Measurements from ENCODE around the gene TGFBR3. TPM values are rescaled to one million over a fixed set of nuclear protein-coding genes. Genes with fewer than 3 reads are reported as not detected.
A peak's percentile ranks its signal among the peaks of the same experiment; 100 is the strongest.

TGFBR3 gene
- total RNA-seq, 4 donors from 2014 or later, result 32.9 to 138 (median 58.8) TPM

GRCh38 chr1:91754816-91755580 lies 131.0 kb downstream of the TGFBR3 start:
- no peaks in the 10 kb centered on the region for H3K36me3 ChIP-seq
- H3K27me3 ChIP-seq, result no peaks in the 10 kb centered on the region
- DNase-seq, result no peak
- in situ Hi-C loops (cut with MboI; ENCODE audit: low pct_ligation_motif_present in 1 of 4, low pct_unique_long_range_greater_than_20kb in 1 of 4, low sequenced_read_pairs in 3 of 4), result no loop called here
- peak overlapping the region; percentile 48 to 69 (median 56) for H3K27ac ChIP-seq
- H3K9me3 ChIP-seq, result no peaks in the 10 kb centered on the region
- intact Hi-C loops (cut with DNase I; ENCODE audit: low total_unique reads), result loop anchor here (10.0 kb wide), 1 partner anchor 130 kb away; the partner anchor contains the start of gene TGFBR3
- peaks cover 8 to 42% (median 16%) of the 10 kb centered on the region in 4 donors for H3K4me1 ChIP-seq
- no peak overlapping the region for H3K4me3 ChIP-seq
- 73 to 88% methylated on average over 9 to 12 of the region's 12 CpGs for WGBS, 2 donors (ENCODE audit: low coverage in 1 of 2)
- TF ChIP-seq POLR2AphosphoS5 (IDR thresholded peaks at IDR 0.05), result peak in 2 of 3 donors; percentile 42 to 71
- no peak for TF ChIP-seq EP300 (IDR thresholded peaks at IDR 0.05; ENCODE audit: low read depth)

GRCh38 chr1:91754348-91754747 lies 131.6 kb downstream of the TGFBR3 start:
- no peak for DNase-seq
- no peak for TF ChIP-seq EP300 (IDR thresholded peaks at IDR 0.05; ENCODE audit: low read depth)
- no peak for TF ChIP-seq POLR2A (IDR thresholded peaks at IDR 0.05)
- H3K27ac ChIP-seq, result peak overlapping the region; percentile 48 to 69 (median 56)

GRCh38 chr1:91753878-91754277 lies 132.1 kb downstream of the TGFBR3 start:
- intact Hi-C loops (cut with DNase I; ENCODE audit: low total_unique reads), result loop anchor here (10.0 kb wide), 1 partner anchor 131 kb away; the partner anchor contains the start of gene TGFBR3
- in situ Hi-C loops (cut with MboI; ENCODE audit: low pct_ligation_motif_present in 1 of 4, low pct_unique_long_range_greater_than_20kb in 1 of 4, low sequenced_read_pairs in 3 of 4), result no loop called here
- peaks cover 8 to 44% (median 20%) of the 10 kb centered on the region in 4 donors for H3K4me1 ChIP-seq

More at GRCh38 chr1:91754348-91754747, 131.6 kb downstream of the TGFBR3 start:
- in situ Hi-C loops (cut with MboI; ENCODE audit: low pct_ligation_motif_present in 1 of 4, low pct_unique_long_range_greater_than_20kb in 1 of 4, low sequenced_read_pairs in 3 of 4), result no loop called here
- WGBS, 2 donors (ENCODE audit: low coverage in 1 of 2), result 58 to 63% methylated on average over 2 to 3 of the region's 3 CpGs
- intact Hi-C loops (cut with DNase I; ENCODE audit: low total_unique reads), result loop anchor here (10.0 kb wide), 1 partner anchor 130 kb away; the partner anchor contains the start of gene TGFBR3
- H3K36me3 ChIP-seq, result no peaks in the 10 kb centered on the region
- peaks cover 8 to 44% (median 20%) of the 10 kb centered on the region in 4 donors for H3K4me1 ChIP-seq
- no peaks in the 10 kb centered on the region for H3K9me3 ChIP-seq
- H3K27me3 ChIP-seq, result no peaks in the 10 kb centered on the region
- no peak overlapping the region for H3K4me3 ChIP-seq

GRCh38 chr1:91752324-91752723 lies 133.6 kb downstream of the TGFBR3 start:
- DNase-seq, result no peak
- intact Hi-C loops (cut with DNase I; ENCODE audit: low total_unique reads), result loop anchor here (10.0 kb wide), 1 partner anchor 132 kb away; the partner anchor contains the start of gene TGFBR3
- Histone ChIP-seq H3K27me3 (no peaks in the 10 kb centered on the region), H3K9me3 (no peaks in the 10 kb centered on the region), H3K4me1 (peaks cover 8 to 38% (median 20%) of the 10 kb centered on the region in 4 donors), H3K4me3 (no peak overlapping the region), H3K27ac (peak overlapping the region in 3 of 4 donors; percentile 38 to 79 (median 68)), H3K36me3 (no peaks in the 10 kb centered on the region)
- 69 to 84% methylated on average over 2 of the region's 2 CpGs for WGBS, 2 donors (ENCODE audit: low coverage in 1 of 2)
- no peak for TF ChIP-seq CTCF (IDR thresholded peaks at IDR 0.05)
- TF ChIP-seq POLR2AphosphoS5 (IDR thresholded peaks at IDR 0.05), result no peak
- TF ChIP-seq EP300 (IDR thresholded peaks at IDR 0.05; ENCODE audit: low read depth), result no peak
- no peak for TF ChIP-seq POLR2A (IDR thresholded peaks at IDR 0.05)
- in situ Hi-C loops (cut with MboI; ENCODE audit: low pct_ligation_motif_present in 1 of 4, low pct_unique_long_range_greater_than_20kb in 1 of 4, low sequenced_read_pairs in 3 of 4), result no loop called here

More at GRCh38 chr1:91753878-91754277, 132.1 kb downstream of the TGFBR3 start:
- WGBS, 2 donors (ENCODE audit: low coverage in 1 of 2), result 77 to 82% methylated on average over 3 of the region's 3 CpGs
- Histone ChIP-seq H3K4me3 (no peak overlapping the region), H3K27ac (peak overlapping the region; percentile 48 to 69 (median 56)), H3K9me3 (no peaks in the 10 kb centered on the region), H3K36me3 (no peaks in the 10 kb centered on the region), H3K27me3 (no peaks in the 10 kb centered on the region)
- TF ChIP-seq POLR2AphosphoS5 (IDR thresholded peaks at IDR 0.05), result no peak
- no peak for TF ChIP-seq EP300 (IDR thresholded peaks at IDR 0.05; ENCODE audit: low read depth)
- TF ChIP-seq CTCF (IDR thresholded peaks at IDR 0.05), result no peak
- TF ChIP-seq POLR2A (IDR thresholded peaks at IDR 0.05), result no peak
- DNase-seq, result no peak

GRCh38 chr1:91751275-91751674 lies 134.7 kb downstream of the TGFBR3 start:
- intact Hi-C loops (cut with DNase I; ENCODE audit: low total_unique reads), result loop anchor here (10.0 kb wide), 1 partner anchor 134 kb away; the partner anchor contains the start of gene TGFBR3
- H3K27me3 ChIP-seq, result no peaks in the 10 kb centered on the region
- peaks cover 8 to 38% (median 17%) of the 10 kb centered on the region in 4 donors for H3K4me1 ChIP-seq
- no peak overlapping the region for H3K4me3 ChIP-seq
- peak; percentile 14 for DNase-seq
- TF ChIP-seq POLR2AphosphoS5 (IDR thresholded peaks at IDR 0.05) (peak; percentile 12 to 77 (median 49)), POLR2A (IDR thresholded peaks at IDR 0.05) (no peak), EP300 (IDR thresholded peaks at IDR 0.05; ENCODE audit: low read depth) (no peak), CTCF (IDR thresholded peaks at IDR 0.05) (no peak)
- H3K36me3 ChIP-seq, result no peaks in the 10 kb centered on the region
- 64 to 80% methylated on average over 1 to 3 of the region's 3 CpGs for WGBS, 2 donors (ENCODE audit: low coverage in 1 of 2)
- H3K27ac ChIP-seq, result peak overlapping the region; percentile 55 to 79 (median 66)
- H3K9me3 ChIP-seq, result no peaks in the 10 kb centered on the region
- in situ Hi-C loops (cut with MboI; ENCODE audit: low pct_ligation_motif_present in 1 of 4, low pct_unique_long_range_greater_than_20kb in 1 of 4, low sequenced_read_pairs in 3 of 4), result no loop called here
